Skeletal muscle tissue (tissue), 5 donors: Measurements from ENCODE around the gene PGLYRP4. TPM values are rescaled to one million over a fixed set of nuclear protein-coding genes. Genes with fewer than 3 reads are reported as not detected.

ENCODE experiments used
- H3K27ac ChIP-seq: one replicate; pipeline ENCODE4 v1.7.0; 2013; ENCODE audit warnings: mild to moderate bottlenecking, low read depth, low read length, inconsistent platforms
- H3K27me3 ChIP-seq, 3 donors: one replicate each; pipeline ENCODE4 v1.7.0; 2013; ENCODE audit warnings: low read length in 3 of 3; ENCODE audit not compliant: control insufficient read depth in 3 of 3, insufficient read depth in 3 of 3
- H3K36me3 ChIP-seq, 3 donors: one replicate each; pipeline ENCODE4 v1.7.0; 2013; ENCODE audit warnings: low read length in 3 of 3; ENCODE audit not compliant: control insufficient read depth in 3 of 3, insufficient read depth in 3 of 3
- H3K4me1 ChIP-seq, 3 donors: one replicate each; pipeline ENCODE4 v1.7.0; 2013; ENCODE audit warnings: low read length in 3 of 3, mild to moderate bottlenecking in 3 of 3; ENCODE audit not compliant: control insufficient read depth in 3 of 3, insufficient read depth in 3 of 3
- H3K4me3 ChIP-seq, 3 donors: one replicate each; pipeline ENCODE4 v1.7.0; 2013; ENCODE audit warnings: low read length in 3 of 3
- H3K9ac ChIP-seq, 3 donors: one replicate each; pipeline ENCODE4 v1.7.0; 2013; ENCODE audit warnings: low read length in 3 of 3, mild to moderate bottlenecking in 3 of 3, moderate library complexity in 2 of 3, low read depth in 1 of 3
- H3K9me3 ChIP-seq, 3 donors: one replicate each; pipeline ENCODE4 v1.7.0; 2013; ENCODE audit warnings: low read length in 3 of 3; ENCODE audit not compliant: control insufficient read depth in 3 of 3
- small RNA-seq: library from RNA; depleted of rRNA; stranded (forward); fragments of <200 nt; gene quantifications from one replicate; pipeline ENCODE3, GENCODE V24; 2014
- total RNA-seq: library from RNA; depleted of rRNA; stranded (reverse); fragments of >200 nt; gene quantifications from one replicate; pipeline ENCODE4 v1.2.3, GENCODE V29; 2014
- donor health status: Osteomylitis.

PGLYRP4 gene
- total RNA-seq, 1 donor from 2014 or later = not detected

GRCh38 chr1:153293851-153294250 lies 54.8 kb downstream of the PGLYRP4 start:
- Histone ChIP-seq H3K9me3 (no peaks in the 10 kb centered on the region), H3K9ac (no peak overlapping the region), H3K27ac (no peak overlapping the region), H3K4me3 (no peak overlapping the region), H3K27me3 (peaks cover 13 to 14% (median 13%) of the 10 kb centered on the region in 3 donors), H3K4me1 (no peaks in the 10 kb centered on the region), H3K36me3 (no peaks in the 10 kb centered on the region)

GRCh38 chr1:153293480-153293775 lies 55.2 kb downstream of the PGLYRP4 start:
- no peaks in the 10 kb centered on the region for H3K4me1 ChIP-seq
- no peaks in the 10 kb centered on the region for H3K36me3 ChIP-seq
- H3K27me3 ChIP-seq = peaks cover 13 to 14% (median 13%) of the 10 kb centered on the region in 3 donors

GRCh38 chr1:153292740-153293479 lies 55.7 kb downstream of the PGLYRP4 start:
- no peak overlapping the region for H3K9ac ChIP-seq
- no peak overlapping the region for H3K27ac ChIP-seq
- H3K4me3 ChIP-seq = no peak overlapping the region
- no peaks in the 10 kb centered on the region for H3K4me1 ChIP-seq
- H3K36me3 ChIP-seq = no peaks in the 10 kb centered on the region
- H3K9me3 ChIP-seq = no peaks in the 10 kb centered on the region
- H3K27me3 ChIP-seq = peaks cover 13 to 14% (median 13%) of the 10 kb centered on the region in 3 donors

More at GRCh38 chr1:153293480-153293775, 55.2 kb downstream of the PGLYRP4 start:
- Histone ChIP-seq H3K9ac (no peak overlapping the region), H3K4me3 (no peak overlapping the region), H3K9me3 (no peaks in the 10 kb centered on the region), H3K27ac (no peak overlapping the region)

GRCh38 chr1:153292185-153292584 lies 56.5 kb downstream of the PGLYRP4 start:
- Histone ChIP-seq H3K4me3 (no peak overlapping the region), H3K4me1 (no peaks in the 10 kb centered on the region), H3K27me3 (peaks cover 13 to 14% (median 13%) of the 10 kb centered on the region in 3 donors), H3K27ac (no peak overlapping the region), H3K9ac (no peak overlapping the region), H3K36me3 (no peaks in the 10 kb centered on the region), H3K9me3 (no peaks in the 10 kb centered on the region)

DNA sequence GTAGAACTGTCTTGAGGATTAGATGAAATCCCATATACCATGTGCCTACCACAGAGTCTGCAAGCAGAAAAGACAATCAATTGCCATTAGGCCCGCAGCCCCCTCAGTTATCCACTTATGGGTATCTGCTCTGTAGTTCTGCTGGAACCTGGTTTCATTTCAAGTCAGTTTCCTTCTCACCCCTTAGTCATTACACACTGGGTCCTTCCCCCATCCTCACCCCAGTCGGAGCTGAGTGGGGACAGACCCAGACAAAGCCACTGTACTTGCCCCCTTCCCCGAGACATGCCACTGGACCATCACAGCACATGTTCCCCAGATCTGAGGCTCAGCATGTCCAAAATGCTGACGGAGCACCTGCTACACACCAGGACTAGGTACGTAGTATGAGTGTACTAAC lies 57.1 kb downstream of the PGLYRP4 start:
- H3K4me3 ChIP-seq = no peak overlapping the region

DNA sequence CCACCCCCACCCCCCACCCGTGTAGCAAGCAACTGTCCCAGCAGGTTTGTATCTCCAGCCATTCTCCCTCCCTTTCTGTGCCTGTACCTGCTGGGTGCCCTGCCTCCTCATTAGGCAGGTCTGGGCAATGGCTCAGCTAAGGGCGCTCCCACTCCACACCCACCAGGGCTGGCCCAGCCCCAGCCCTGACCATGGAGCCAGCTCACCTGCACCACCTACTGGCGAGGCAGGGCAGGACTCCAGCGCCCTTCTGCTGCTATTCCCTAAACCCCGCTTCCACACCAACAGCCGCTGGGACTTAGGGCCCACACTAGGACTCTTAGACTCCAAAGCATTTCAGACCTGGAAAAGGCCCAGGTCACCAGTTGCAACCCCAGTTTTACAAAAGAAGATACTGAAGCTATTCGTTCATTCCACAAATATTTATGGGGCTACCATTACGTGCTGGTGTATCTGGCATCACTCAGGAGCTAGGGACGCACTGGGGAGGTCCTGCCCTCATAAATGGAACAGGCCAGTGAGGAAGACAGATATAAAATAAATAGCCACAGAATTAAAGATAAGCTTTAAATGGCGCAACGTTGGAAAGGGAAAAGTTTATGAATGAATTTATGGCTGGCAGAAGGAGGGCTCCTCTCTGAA lies 59.9 kb downstream of the PGLYRP4 start:
- H3K36me3 ChIP-seq = no peaks in the 10 kb centered on the region
- peaks cover 5 to 12% (median 9%) of the 10 kb centered on the region in 3 donors for H3K27me3 ChIP-seq
- H3K4me3 ChIP-seq = no peak overlapping the region
- no peaks in the 10 kb centered on the region for H3K9me3 ChIP-seq
- H3K27ac ChIP-seq = no peak overlapping the region
- H3K9ac ChIP-seq = no peak overlapping the region
- no peaks in the 10 kb centered on the region for H3K4me1 ChIP-seq

More for the DNA sequence above, 57.1 kb downstream of the PGLYRP4 start:
- H3K36me3 ChIP-seq = no peaks in the 10 kb centered on the region
- H3K9ac ChIP-seq = no peak overlapping the region
- H3K4me1 ChIP-seq = no peaks in the 10 kb centered on the region
- H3K9me3 ChIP-seq = no peaks in the 10 kb centered on the region
- peaks cover 8 to 14% (median 9%) of the 10 kb centered on the region in 3 donors for H3K27me3 ChIP-seq
- H3K27ac ChIP-seq = no peak overlapping the region

Small RNA genes within 50 kb of the gene (small RNA-seq; reads per million reads assigned to genes)
- not detected for gene RNU6-160P
- not detected for gene S100A15A

Other genes with a start within 250 kb of the PGLYRP4 start
- not detected for gene SPRR2F, start 235.3 kb downstream of the PGLYRP4 start, total RNA-seq
- gene SPRR2G, start 198.0 kb downstream of the PGLYRP4 start, total RNA-seq = not detected
- gene LELP1, start 145.4 kb downstream of the PGLYRP4 start, total RNA-seq = not detected
- gene PRR9, start 131.3 kb downstream of the PGLYRP4 start, total RNA-seq = not detected
- gene LORICRIN, start 89.2 kb downstream of the PGLYRP4 start, total RNA-seq = not detected
- gene PGLYRP3, start 35.9 kb downstream of the PGLYRP4 start, total RNA-seq = not detected
- gene S100A9, start 9.0 kb upstream of the PGLYRP4 start, total RNA-seq = 218 TPM
- gene S100A12, start 26.8 kb upstream of the PGLYRP4 start, total RNA-seq = 23.0 TPM
- gene S100A8, start 42.2 kb upstream of the PGLYRP4 start, total RNA-seq = 67.3 TPM
- gene S100A7A, start 67.7 kb upstream of the PGLYRP4 start, total RNA-seq = not detected
- gene S100A7, start 111.8 kb upstream of the PGLYRP4 start, total RNA-seq = not detected
- gene S100A6, start 187.2 kb upstream of the PGLYRP4 start, total RNA-seq = 203 TPM
- not detected for gene S100A5, start 192.1 kb upstream of the PGLYRP4 start, total RNA-seq
- gene S100A4, start 197.0 kb upstream of the PGLYRP4 start, total RNA-seq = 165 TPM
- gene S100A3, start 200.4 kb upstream of the PGLYRP4 start, total RNA-seq = not detected
- gene S100A2, start 217.0 kb upstream of the PGLYRP4 start, total RNA-seq = not detected